Activated naive CD4-positive, alpha-beta T cell treated with anti-CD3 and anti-CD28 coated beads, Interleukin-2, amount 10 ng/mL, durations not matched to agents 7 days and 5 days (primary cell): ENCODE results near the gene ZNF749.
"Not testable (repeated sequence)": the region's sequence is repeated elsewhere in the genome, so short reads cannot be mapped to it uniquely, and the experiment has no call there.

Experiments
- CTCF ChIA-PET: fragments of 350-600 bp; sonication (Branson Sonifier 250); formaldehyde crosslinking; loops from one replicate; lab custom pipeline; 2021; ENCODE audit warnings: antibody characterized with exemption; lab: Charles Lee
- DNase-seq: peaks from one replicate; pipeline ENCODE4 v3.0.0-alpha.2; 2020
- H3K27ac Mint-ChIP-seq: one replicate; pipeline ENCODE4 v1.8.0; 2021; ENCODE audit warnings: mild to moderate bottlenecking, moderate library complexity, mixed read lengths
- H3K27me3 Mint-ChIP-seq: one replicate; pipeline ENCODE4 v1.8.0; 2021; ENCODE audit warnings: mild to moderate bottlenecking, mixed read lengths
- H3K36me3 Mint-ChIP-seq: one replicate; pipeline ENCODE4 v1.8.0; 2021; ENCODE audit warnings: mixed read lengths
- H3K4me1 Mint-ChIP-seq: one replicate; pipeline ENCODE4 v1.8.0; 2021; ENCODE audit warnings: mixed read lengths
- H3K4me3 Mint-ChIP-seq: one replicate; pipeline ENCODE4 v1.8.0; 2021; ENCODE audit warnings: mild to moderate bottlenecking, moderate library complexity, mixed read lengths
- H3K9me3 Mint-ChIP-seq: one replicate; pipeline ENCODE4 v1.8.0; 2021; ENCODE audit warnings: mixed read lengths

Gene ZNF749

GRCh38 chr19:57437931-57438330 is 2.8 kb downstream of the ZNF749 start:
- Mint-ChIP-seq H3K27ac (no peak overlapping the region), H3K9me3 (peaks cover 54% of the 10 kb centered on the region), H3K4me3 (no peak overlapping the region), H3K36me3 (peaks cover 66% of the 10 kb centered on the region), H3K4me1 (peaks cover 24% of the 10 kb centered on the region), H3K27me3 (no peaks in the 10 kb centered on the region)
- no peak for DNase-seq
- CTCF ChIA-PET, result interaction anchor here (1.1 kb wide), 1 partner anchor 142 kb away, joined by 3 read pairs; no protein-coding TSS in a partner anchor

- Mint-ChIP-seq H3K4me3 (no peak overlapping the region), H3K9me3 (peaks cover 57% of the 10 kb centered on the region), H3K4me1 (peaks cover 24% of the 10 kb centered on the region), H3K27ac (no peak overlapping the region), H3K36me3 (peaks cover 76% of the 10 kb centered on the region), H3K27me3 (no peaks in the 10 kb centered on the region)
- no peak for DNase-seq
- CTCF ChIA-PET, result no interaction called here
Observed at GRCh38 chr19:57438925-57439324, 3.8 kb downstream of the ZNF749 start.

GRCh38 chr19:57441979-57442752 is 7.0 kb downstream of the ZNF749 start:
- no peak overlapping the region for H3K27ac Mint-ChIP-seq
- CTCF ChIA-PET, result no interaction called here
- no peaks in the 10 kb centered on the region for H3K27me3 Mint-ChIP-seq

GRCh38 chr19:57443121-57443696 is 8.1 kb downstream of the ZNF749 start:
- peaks cover 75% of the 10 kb centered on the region for H3K9me3 Mint-ChIP-seq
- CTCF ChIA-PET, result no interaction called here
- H3K36me3 Mint-ChIP-seq, result peaks cover 79% of the 10 kb centered on the region

More at GRCh38 chr19:57441979-57442752, 7.0 kb downstream of the ZNF749 start:
- no peak for DNase-seq
- Mint-ChIP-seq H3K36me3 (peaks cover 81% of the 10 kb centered on the region), H3K4me1 (peaks cover 2% of the 10 kb centered on the region), H3K9me3 (peaks cover 75% of the 10 kb centered on the region), H3K4me3 (no peak overlapping the region)

GRCh38 chr19:57452307-57452706 is 17.2 kb downstream of the ZNF749 start:
- H3K4me3 Mint-ChIP-seq, result no peak overlapping the region
- H3K27me3 Mint-ChIP-seq, result no peaks in the 10 kb centered on the region
- no peak overlapping the region for H3K27ac Mint-ChIP-seq
- peaks cover 19% of the 10 kb centered on the region for H3K36me3 Mint-ChIP-seq
- DNase-seq, result no peak
- H3K4me1 Mint-ChIP-seq, result no peaks in the 10 kb centered on the region
- CTCF ChIA-PET, result no interaction called here
- peaks cover 51% of the 10 kb centered on the region for H3K9me3 Mint-ChIP-seq

More at GRCh38 chr19:57443121-57443696, 8.1 kb downstream of the ZNF749 start:
- H3K27me3 Mint-ChIP-seq, result no peaks in the 10 kb centered on the region
- DNase-seq, result no peak
- H3K27ac Mint-ChIP-seq, result no peak overlapping the region
- peaks cover 2% of the 10 kb centered on the region for H3K4me1 Mint-ChIP-seq
- H3K4me3 Mint-ChIP-seq, result no peak overlapping the region

GRCh38 chr19:57465680-57466381 is 30.7 kb downstream of the ZNF749 start:
- CTCF ChIA-PET, result interaction anchor here (0.6 to 0.8 kb wide), 3 partner anchors 18 to 740 kb away, joined by 3 read pairs; no protein-coding TSS in a partner anchor
- H3K36me3 Mint-ChIP-seq, result peaks cover 17% of the 10 kb centered on the region
- peak; percentile 61 for DNase-seq

GRCh38 chr19:57466489-57466888 is 31.4 kb downstream of the ZNF749 start:
- H3K4me1 Mint-ChIP-seq, result no peaks in the 10 kb centered on the region
- peaks cover 66% of the 10 kb centered on the region for H3K9me3 Mint-ChIP-seq
- H3K4me3 Mint-ChIP-seq, result no peak overlapping the region
- CTCF ChIA-PET, result interaction anchor here (0.6 to 0.8 kb wide), 2 partner anchors 115 to 130 kb away, joined by 3 read pairs; no protein-coding TSS in a partner anchor
- no peaks in the 10 kb centered on the region for H3K27me3 Mint-ChIP-seq
- H3K36me3 Mint-ChIP-seq, result peaks cover 19% of the 10 kb centered on the region
- no peak for DNase-seq
- no peak overlapping the region for H3K27ac Mint-ChIP-seq

More at GRCh38 chr19:57465680-57466381, 30.7 kb downstream of the ZNF749 start:
- Mint-ChIP-seq H3K9me3 (peaks cover 64% of the 10 kb centered on the region), H3K4me3 (no peak overlapping the region), H3K4me1 (no peaks in the 10 kb centered on the region), H3K27me3 (no peaks in the 10 kb centered on the region), H3K27ac (no peak overlapping the region)

- Mint-ChIP-seq H3K36me3 (peaks cover 68% of the 10 kb centered on the region), H3K9me3 (peaks cover 85% of the 10 kb centered on the region), H3K27me3 (no peaks in the 10 kb centered on the region), H3K4me3 (no peak overlapping the region), H3K4me1 (peaks cover 23% of the 10 kb centered on the region), H3K27ac (no peak overlapping the region)
- CTCF ChIA-PET, result no interaction called here
- DNase-seq, result no peak
Observed at GRCh38 chr19:57473646-57474045, 38.5 kb downstream of the ZNF749 start.

GRCh38 chr19:57477191-57478008 is 42.3 kb downstream of the ZNF749 start, which contains the start of gene ZNF772:
Gene ZNF772, minus strand, starts transcription at chr19:57477566. Its CDS starts 257 bp downstream, at chr19:57477309.
- Mint-ChIP-seq H3K36me3 (peaks cover 54% of the 10 kb centered on the region), H3K9me3 (peaks cover 65% of the 10 kb centered on the region)

GRCh38 chr19:57487477-57488298 is 52.6 kb downstream of the ZNF749 start, which contains the start of gene ZNF419:
Gene ZNF419, plus strand, starts transcription at chr19:57487750. Its CDS starts 201 bp downstream, at chr19:57487951.
- peaks cover 42% of the 10 kb centered on the region for H3K9me3 Mint-ChIP-seq
- H3K27ac Mint-ChIP-seq, result peak within 1 kb of the TSS; percentile 80
- CTCF ChIA-PET, H3K27me3 Mint-ChIP-seq: not testable (repeated sequence)
- H3K4me1 Mint-ChIP-seq, result peaks cover 12% of the 10 kb centered on the region
- peak within 1 kb of the TSS; percentile 70 for H3K4me3 Mint-ChIP-seq
- DNase-seq, result peak; percentile 97
- peaks cover 46% of the 10 kb centered on the region for H3K36me3 Mint-ChIP-seq

More at GRCh38 chr19:57477191-57478008, 42.3 kb downstream of the ZNF749 start, which contains the start of gene ZNF772:
- peaks cover 23% of the 10 kb centered on the region for H3K4me1 Mint-ChIP-seq
- peak; percentile 95 for DNase-seq
- CTCF ChIA-PET, result interaction anchor here (0.9 to 1.2 kb wide), 2 partner anchors 51 to 153 kb away, joined by 3 read pairs; no protein-coding TSS in a partner anchor
- H3K27ac Mint-ChIP-seq, result peak within 1 kb of the TSS; percentile 88
- peak within 1 kb of the TSS; percentile 79 for H3K4me3 Mint-ChIP-seq
- H3K27me3 Mint-ChIP-seq, result no peaks in the 10 kb centered on the region

GRCh38 chr19:57488299-57488644 is 53.1 kb downstream of the ZNF749 start:
- H3K27me3 Mint-ChIP-seq, CTCF ChIA-PET, H3K27ac Mint-ChIP-seq, DNase-seq: not testable (repeated sequence)
- Mint-ChIP-seq H3K36me3 (peaks cover 52% of the 10 kb centered on the region), H3K4me1 (peaks cover 12% of the 10 kb centered on the region), H3K4me3 (peak overlapping the region; percentile 70), H3K9me3 (peaks cover 47% of the 10 kb centered on the region)
